Calu3 (cell line): ENCODE measurements around the gene ARMC9. TPM values are rescaled to one million over a fixed set of nuclear protein-coding genes. Genes with fewer than 3 reads are reported as not detected.

ENCODE experiments used
- BruUV-seq: library from RNA; stranded (reverse); fragments of 400-500 nt; replicated peaks from 2 replicates; lab custom pipeline; 2021; lab: Mats Ljungman, UMichigan
- CTCF ChIA-PET: fragments of 300-600 bp; sonication (Branson Sonifier 250); formaldehyde crosslinking; loops from one replicate; lab custom pipeline; 2022; ENCODE audit warnings: antibody characterized with exemption; lab: Charles Lee
- DNase-seq: peaks from one replicate; pipeline ENCODE4 v3.0.0; 2022
- H3K27ac Mint-ChIP-seq: one replicate; pipeline ENCODE4 v1.8.0; 2022; ENCODE audit warnings: mixed read lengths; ENCODE audit not compliant: unreplicated experiment
- H3K27me3 Mint-ChIP-seq: one replicate; pipeline ENCODE4 v1.8.0; 2022; ENCODE audit warnings: mixed read lengths; ENCODE audit not compliant: unreplicated experiment
- H3K36me3 Mint-ChIP-seq: one replicate; pipeline ENCODE4 v1.8.0; 2022; ENCODE audit warnings: mild to moderate bottlenecking, moderate library complexity, mixed read lengths; ENCODE audit not compliant: insufficient read depth, unreplicated experiment
- H3K4me1 Mint-ChIP-seq: one replicate; pipeline ENCODE4 v1.8.0; 2022; ENCODE audit warnings: mild to moderate bottlenecking, low read depth, mixed read lengths; ENCODE audit not compliant: unreplicated experiment
- H3K4me3 Mint-ChIP-seq: one replicate; pipeline ENCODE4 v1.8.0; 2022; ENCODE audit warnings: mild to moderate bottlenecking, low read depth, moderate library complexity, mixed read lengths; ENCODE audit not compliant: unreplicated experiment
- H3K9me3 Mint-ChIP-seq: one replicate; pipeline ENCODE4 v1.8.0; 2022; ENCODE audit warnings: low read depth, mixed read lengths; ENCODE audit not compliant: unreplicated experiment
- intact Hi-C: fragments of 100-400 bp; cut with micrococcal nuclease; formaldehyde crosslinking; loops from one replicate; pipeline ENCODE4 v1.10.0; 2022; ENCODE audit not compliant: unreplicated experiment
- total RNA-seq: library from RNA; stranded (reverse); gene quantifications from 2 replicates; pipeline ENCODE4 v1.2.3, GENCODE V29; 2022
- TF ChIP-seq, protein P1 (sequence below): fragments of 200-600 bp; IDR thresholded peaks from one replicate; pipeline ENCODE4 v1.8.0; 2022; ENCODE audit warnings: antibody characterized with exemption; ENCODE audit not compliant: unreplicated experiment

ARMC9 gene
- total RNA-seq, 1 experiment from 2014 or later, result 13.6 TPM

DNA sequence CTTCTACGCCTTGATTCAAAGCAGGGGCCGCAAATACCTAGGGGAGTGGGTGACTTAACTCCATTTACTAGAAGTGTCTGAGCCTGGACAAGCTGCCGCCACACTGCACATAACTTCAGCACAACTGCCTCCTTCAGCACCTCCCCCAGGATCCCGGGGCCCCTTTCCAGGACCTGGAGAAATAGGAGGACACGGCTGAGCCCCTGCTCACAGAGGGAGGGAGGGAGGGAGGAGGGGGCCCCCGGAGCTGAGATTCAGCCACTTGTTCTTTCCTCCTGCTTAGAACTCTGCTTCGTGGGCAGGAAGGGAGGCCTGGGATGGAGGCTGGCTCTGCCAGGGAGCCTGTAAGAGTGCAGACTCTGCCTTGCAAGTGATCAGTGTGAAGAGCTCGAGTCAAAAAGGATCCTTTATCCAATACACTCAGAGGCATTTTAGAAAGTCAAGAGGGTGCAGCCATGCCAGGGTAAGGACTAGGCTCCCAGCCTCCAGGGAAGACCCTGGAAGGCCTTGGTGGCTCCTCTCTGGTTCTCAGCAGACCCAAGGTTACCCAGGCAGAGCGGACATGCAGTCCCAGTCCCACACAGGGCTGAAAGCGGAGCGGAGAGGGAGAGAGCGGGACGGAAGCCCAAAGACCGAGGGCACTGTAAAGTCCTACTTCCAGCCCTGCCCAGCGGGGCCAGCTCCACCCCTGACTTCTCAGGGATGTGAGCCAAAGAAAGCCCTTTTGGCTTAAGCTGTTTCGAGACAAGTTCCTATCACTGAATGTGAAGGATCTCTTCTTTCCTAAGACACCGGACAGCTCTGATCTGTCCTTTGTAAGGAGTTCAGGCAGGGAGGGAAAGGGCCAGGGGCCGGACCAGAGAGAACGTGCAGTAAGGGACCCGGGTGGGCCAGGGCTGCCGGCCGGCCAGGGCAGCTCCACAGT lies 8.6 kb upstream of the ARMC9 start:
- Mint-ChIP-seq H3K27ac (no peak overlapping the region), H3K9me3 (no peaks in the 10 kb centered on the region), H3K4me1 (peaks cover 8% of the 10 kb centered on the region), H3K36me3 (no peaks in the 10 kb centered on the region), H3K27me3 (peaks cover 53% of the 10 kb centered on the region), H3K4me3 (peak overlapping the region; percentile 54)
- TF ChIP-seq, protein P1, sequence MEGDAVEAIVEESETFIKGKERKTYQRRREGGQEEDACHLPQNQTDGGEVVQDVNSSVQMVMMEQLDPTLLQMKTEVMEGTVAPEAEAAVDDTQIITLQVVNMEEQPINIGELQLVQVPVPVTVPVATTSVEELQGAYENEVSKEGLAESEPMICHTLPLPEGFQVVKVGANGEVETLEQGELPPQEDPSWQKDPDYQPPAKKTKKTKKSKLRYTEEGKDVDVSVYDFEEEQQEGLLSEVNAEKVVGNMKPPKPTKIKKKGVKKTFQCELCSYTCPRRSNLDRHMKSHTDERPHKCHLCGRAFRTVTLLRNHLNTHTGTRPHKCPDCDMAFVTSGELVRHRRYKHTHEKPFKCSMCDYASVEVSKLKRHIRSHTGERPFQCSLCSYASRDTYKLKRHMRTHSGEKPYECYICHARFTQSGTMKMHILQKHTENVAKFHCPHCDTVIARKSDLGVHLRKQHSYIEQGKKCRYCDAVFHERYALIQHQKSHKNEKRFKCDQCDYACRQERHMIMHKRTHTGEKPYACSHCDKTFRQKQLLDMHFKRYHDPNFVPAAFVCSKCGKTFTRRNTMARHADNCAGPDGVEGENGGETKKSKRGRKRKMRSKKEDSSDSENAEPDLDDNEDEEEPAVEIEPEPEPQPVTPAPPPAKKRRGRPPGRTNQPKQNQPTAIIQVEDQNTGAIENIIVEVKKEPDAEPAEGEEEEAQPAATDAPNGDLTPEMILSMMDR, result no peak
- intact Hi-C loops, result no loop called here
- no peak for DNase-seq
- no TSS peak for BruUV-seq
- CTCF ChIA-PET, result no interaction called here

DNA sequence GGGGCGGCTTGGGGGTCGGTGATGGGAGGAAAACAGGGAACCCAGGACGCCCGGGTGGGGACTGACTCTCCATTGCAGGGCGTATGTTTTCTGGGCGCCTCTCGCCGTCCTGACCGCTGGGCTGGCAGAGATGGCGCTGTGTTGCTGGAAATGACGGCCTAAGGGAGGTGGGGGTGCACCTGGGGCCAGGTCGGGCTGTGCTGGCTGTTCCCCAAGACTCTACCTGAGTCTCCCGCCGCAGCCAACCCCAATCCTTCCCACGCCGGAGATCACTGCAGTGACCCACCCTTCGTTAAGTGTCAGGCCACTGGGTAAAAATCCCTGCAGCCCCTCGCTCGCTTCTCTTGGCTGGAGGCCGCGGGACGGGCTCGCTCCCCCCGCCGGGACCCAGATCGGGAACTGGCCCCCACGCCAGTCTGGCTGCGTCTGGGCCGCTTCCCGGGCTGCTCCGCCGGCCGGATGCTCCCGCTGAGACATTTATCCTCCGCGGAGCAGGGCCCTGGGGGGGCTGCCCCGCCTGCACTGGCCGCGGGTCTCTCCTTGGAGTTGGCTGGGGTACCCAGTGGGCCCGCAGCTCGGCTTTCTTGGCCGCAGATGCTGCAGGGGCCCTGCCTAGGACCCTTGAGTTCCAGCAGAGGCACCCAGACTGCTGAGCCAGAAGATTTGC lies 7.8 kb upstream of the ARMC9 start:
- intact Hi-C loops, result no loop called here
- no peak overlapping the region for H3K27ac Mint-ChIP-seq
- peak overlapping the region; percentile 54 for H3K4me3 Mint-ChIP-seq
- H3K4me1 Mint-ChIP-seq, result peaks cover 8% of the 10 kb centered on the region
- BruUV-seq, result no TSS peak
- DNase-seq, result peak; percentile 27
- H3K9me3 Mint-ChIP-seq, result no peaks in the 10 kb centered on the region
- TF ChIP-seq, protein P1, result no peak
- no peaks in the 10 kb centered on the region for H3K36me3 Mint-ChIP-seq
- CTCF ChIA-PET, result interaction anchor here (0.7 kb wide), 1 partner anchor 288 kb away, joined by 4 read pairs; no protein-coding TSS in a partner anchor
- peaks cover 53% of the 10 kb centered on the region for H3K27me3 Mint-ChIP-seq

DNA sequence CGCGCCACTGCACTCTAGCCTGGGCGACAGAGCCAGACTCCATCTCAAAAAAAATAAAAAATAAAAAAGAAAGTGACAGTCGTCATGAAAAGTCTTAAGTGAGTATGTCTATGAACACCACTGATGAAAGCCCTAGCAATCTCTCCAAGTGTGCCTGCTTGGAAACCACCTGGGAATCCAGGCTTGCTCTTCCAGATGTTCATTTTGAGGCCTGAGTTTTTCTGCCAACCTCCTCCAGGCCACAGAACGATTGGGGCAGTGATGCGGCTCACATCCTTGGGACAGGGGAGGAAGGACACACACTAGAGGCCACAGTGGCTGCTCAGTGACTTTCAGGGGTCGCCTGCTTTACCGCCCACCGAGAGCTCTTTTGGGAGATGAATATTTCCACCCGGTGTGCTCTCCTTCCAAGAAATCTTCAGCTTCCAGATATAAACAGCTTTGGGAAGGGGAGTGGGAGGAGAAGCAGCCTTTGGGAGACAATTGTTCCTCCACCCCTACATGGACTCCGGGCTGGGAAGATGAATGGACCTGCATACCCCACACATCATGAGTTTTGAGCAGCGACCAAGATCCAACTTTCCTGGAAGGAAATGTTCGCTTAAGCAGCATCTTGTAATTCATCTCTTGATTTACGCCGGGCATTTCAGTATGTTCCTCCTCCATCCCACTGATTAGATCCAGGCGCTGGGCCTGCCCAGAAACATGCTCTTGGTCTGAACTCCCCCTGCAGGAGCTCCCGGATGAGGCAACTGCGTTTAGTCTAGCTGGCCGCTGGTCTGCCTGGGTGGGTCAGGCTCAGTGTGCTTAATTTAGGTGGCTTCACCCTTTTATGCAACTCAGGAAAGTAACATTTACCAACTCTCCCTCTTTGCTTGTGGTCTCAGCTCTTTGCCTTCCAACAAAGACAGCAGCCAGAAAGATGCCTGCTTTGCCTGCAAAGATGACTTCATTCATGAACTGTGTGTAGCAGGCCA lies 6.2 kb upstream of the ARMC9 start:
- intact Hi-C loops, result no loop called here
- peak; percentile 30 for DNase-seq
- Mint-ChIP-seq H3K4me1 (peaks cover 8% of the 10 kb centered on the region), H3K4me3 (no peak overlapping the region), H3K27ac (peak overlapping the region; percentile 20), H3K27me3 (peaks cover 53% of the 10 kb centered on the region), H3K36me3 (no peaks in the 10 kb centered on the region), H3K9me3 (peaks cover 3% of the 10 kb centered on the region)
- CTCF ChIA-PET, result no interaction called here
- BruUV-seq, result no TSS peak
- TF ChIP-seq, protein P1, result peak; percentile 43

DNA sequence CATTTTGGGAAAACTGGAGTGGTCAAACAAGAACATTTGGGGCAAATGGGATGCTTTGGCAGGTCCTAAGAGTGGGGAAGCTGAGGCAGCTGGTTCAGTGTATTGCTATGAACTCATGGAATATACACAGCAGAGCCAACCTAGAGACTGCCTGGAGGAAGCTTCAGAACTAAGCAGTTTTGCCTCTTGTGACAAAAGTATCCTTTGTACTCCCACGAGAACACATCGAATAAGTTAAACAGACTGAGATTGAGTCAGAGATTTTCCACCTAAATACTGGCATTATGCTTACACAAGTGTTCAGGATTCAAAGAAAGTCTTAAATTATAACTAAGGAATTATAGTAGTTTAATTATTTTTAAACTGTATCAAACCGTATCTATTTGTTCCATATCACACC lies 5.2 kb upstream of the ARMC9 start:
- Mint-ChIP-seq H3K36me3 (peaks cover 7% of the 10 kb centered on the region), H3K4me1 (peaks cover 8% of the 10 kb centered on the region), H3K4me3 (no peak overlapping the region), H3K27ac (no peak overlapping the region), H3K27me3 (peaks cover 46% of the 10 kb centered on the region), H3K9me3 (peaks cover 3% of the 10 kb centered on the region)
- CTCF ChIA-PET, result no interaction called here
- intact Hi-C loops, result no loop called here
- no TSS peak for BruUV-seq
- TF ChIP-seq, protein P1, result no peak
- DNase-seq, result no peak
